Suprapubic skin (tissue), 4 donors: ENCODE results near the gene CPEB2. TPM values are rescaled to one million over a fixed set of nuclear protein-coding genes. Genes with fewer than 3 reads are reported as not detected.

Source experiments
- DNase-seq, 2 donors: peaks; one replicate each; pipeline ENCODE4 v3.0.0-alpha.2; 2019; ENCODE audit warnings: low spot score in 2 of 2
- H3K27ac ChIP-seq: fragments of 200-600 bp; sonication (generic); one replicate; pipeline ENCODE4 v1.5.1; 2019
- H3K27me3 ChIP-seq: fragments of 200-600 bp; sonication (generic); one replicate; pipeline ENCODE4 v1.5.1; 2019
- H3K36me3 ChIP-seq: fragments of 200-600 bp; sonication (generic); one replicate; pipeline ENCODE4 v1.5.1; 2019
- H3K4me1 ChIP-seq: fragments of 200-600 bp; sonication (generic); one replicate; pipeline ENCODE4 v1.5.1; 2019
- H3K4me3 ChIP-seq: fragments of 200-600 bp; sonication (generic); one replicate; pipeline ENCODE4 v1.5.1; 2019; ENCODE audit warnings: mild to moderate bottlenecking
- H3K9me3 ChIP-seq: fragments of 200-600 bp; sonication (generic); one replicate; pipeline ENCODE4 v1.5.1; 2019
- EP300 ChIP-seq: sonication (generic); formaldehyde crosslinking; IDR thresholded peaks from one replicate; pipeline ENCODE4 v1.6.1; 2017; ENCODE audit warnings: antibody characterized with exemption
- POLR2A ChIP-seq, 2 donors: fragments of 450-650 bp; IDR thresholded peaks; one replicate each; pipeline ENCODE4 v1.6.1; 2017; ENCODE audit warnings: antibody characterized with exemption in 2 of 2, mild to moderate bottlenecking in 2 of 2, moderate library complexity in 2 of 2
- POLR2AphosphoS5 ChIP-seq, 3 donors: sonication (generic); formaldehyde crosslinking; IDR thresholded peaks; one replicate each; pipeline ENCODE4 v1.6.1; 2017; ENCODE audit warnings: antibody characterized with exemption in 3 of 3
- WGBS: methylation state at CpG from one replicate; pipeline ENCODE4 v1.1.5; 2018; 5-methylcytosine and 5-hydroxymethylcytosine counted together
- total RNA-seq, 4 donors: library from RNA; depleted of rRNA; stranded (reverse); fragments of >200 nt; gene quantifications; one replicate each; pipeline ENCODE4 v1.1.0, GENCODE V29; 2016
- TF ChIP-seq, protein P1 (sequence below), 2 donors: fragments of 200-600 bp in 1 of 2; fragments of 450-650 bp in 1 of 2; sonication (generic) in 1 of 2; IDR thresholded peaks; one replicate each; pipeline ENCODE4 v1.5.1; 2016 to 2019; ENCODE audit warnings: antibody characterized with exemption in 2 of 2, mild to moderate bottlenecking in 1 of 2, moderate library complexity in 1 of 2

The CPEB2 gene
- total RNA-seq, 4 donors from 2014 or later, result 43.6 to 70.1 (median 49.8) TPM

- WGBS, result 25% methylated on average over 3 of the region's 3 CpGs
- no peaks in the 10 kb centered on the region for H3K9me3 ChIP-seq
Observed at GRCh38 chr4:14994242-14994641, 8.0 kb upstream of the CPEB2 start.

DNA sequence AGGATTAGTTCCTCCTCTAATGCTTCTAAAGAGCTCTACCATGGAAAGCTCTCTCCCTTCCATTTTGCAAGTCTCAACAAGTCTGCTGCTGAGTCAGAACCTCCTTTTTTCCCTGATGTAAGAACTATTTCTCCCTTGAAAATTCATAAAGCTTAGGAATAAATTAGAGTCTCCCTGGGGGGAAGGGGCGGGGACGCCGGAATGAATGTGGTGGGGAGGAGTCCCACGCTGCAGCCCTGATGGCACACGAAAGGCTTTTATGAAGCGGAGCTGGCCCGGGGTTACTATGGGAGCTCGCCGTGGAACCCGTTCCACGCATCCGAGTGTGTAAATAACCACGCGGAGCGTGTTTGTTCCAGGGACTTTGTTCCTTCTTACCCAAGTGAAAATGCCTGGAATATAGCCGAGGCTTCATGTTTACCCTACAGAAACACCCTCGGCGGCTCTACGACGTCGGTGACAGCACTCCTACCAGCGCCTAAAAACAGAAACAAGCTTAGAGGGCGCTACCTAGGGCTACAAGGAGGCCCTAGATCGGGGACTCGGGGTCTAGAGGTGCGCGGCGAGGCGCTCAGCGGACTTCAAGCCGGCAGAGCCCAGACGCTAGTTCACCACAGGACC lies 923 bp upstream of the CPEB2 start:
- peak; percentile 93 to 94 for DNase-seq
- TF ChIP-seq POLR2A (IDR thresholded peaks at IDR 0.05) (no peak), EP300 (no peak), POLR2AphosphoS5 (IDR thresholded peaks at IDR 0.05) (no peak)
- TF ChIP-seq, protein P1, sequence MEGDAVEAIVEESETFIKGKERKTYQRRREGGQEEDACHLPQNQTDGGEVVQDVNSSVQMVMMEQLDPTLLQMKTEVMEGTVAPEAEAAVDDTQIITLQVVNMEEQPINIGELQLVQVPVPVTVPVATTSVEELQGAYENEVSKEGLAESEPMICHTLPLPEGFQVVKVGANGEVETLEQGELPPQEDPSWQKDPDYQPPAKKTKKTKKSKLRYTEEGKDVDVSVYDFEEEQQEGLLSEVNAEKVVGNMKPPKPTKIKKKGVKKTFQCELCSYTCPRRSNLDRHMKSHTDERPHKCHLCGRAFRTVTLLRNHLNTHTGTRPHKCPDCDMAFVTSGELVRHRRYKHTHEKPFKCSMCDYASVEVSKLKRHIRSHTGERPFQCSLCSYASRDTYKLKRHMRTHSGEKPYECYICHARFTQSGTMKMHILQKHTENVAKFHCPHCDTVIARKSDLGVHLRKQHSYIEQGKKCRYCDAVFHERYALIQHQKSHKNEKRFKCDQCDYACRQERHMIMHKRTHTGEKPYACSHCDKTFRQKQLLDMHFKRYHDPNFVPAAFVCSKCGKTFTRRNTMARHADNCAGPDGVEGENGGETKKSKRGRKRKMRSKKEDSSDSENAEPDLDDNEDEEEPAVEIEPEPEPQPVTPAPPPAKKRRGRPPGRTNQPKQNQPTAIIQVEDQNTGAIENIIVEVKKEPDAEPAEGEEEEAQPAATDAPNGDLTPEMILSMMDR (IDR thresholded peaks at IDR 0.05), result no peak
- Histone ChIP-seq H3K9me3 (no peaks in the 10 kb centered on the region), H3K27me3 (no peaks in the 10 kb centered on the region), H3K4me3 (peak overlapping the region; percentile 100), H3K36me3 (no peaks in the 10 kb centered on the region), H3K4me1 (peaks cover 15% of the 10 kb centered on the region), H3K27ac (peak overlapping the region; percentile 99)
- WGBS, result under 1% methylated on average over 16 of the region's 32 CpGs

More at GRCh38 chr4:14994242-14994641, 8.0 kb upstream of the CPEB2 start:
- no peak for DNase-seq
- Histone ChIP-seq H3K4me3 (no peak overlapping the region), H3K4me1 (peaks cover 4% of the 10 kb centered on the region), H3K27ac (no peak overlapping the region), H3K36me3 (no peaks in the 10 kb centered on the region), H3K27me3 (no peaks in the 10 kb centered on the region)
- TF ChIP-seq POLR2A (IDR thresholded peaks at IDR 0.05) (no peak), POLR2AphosphoS5 (IDR thresholded peaks at IDR 0.05) (no peak), EP300 (no peak)

DNA sequence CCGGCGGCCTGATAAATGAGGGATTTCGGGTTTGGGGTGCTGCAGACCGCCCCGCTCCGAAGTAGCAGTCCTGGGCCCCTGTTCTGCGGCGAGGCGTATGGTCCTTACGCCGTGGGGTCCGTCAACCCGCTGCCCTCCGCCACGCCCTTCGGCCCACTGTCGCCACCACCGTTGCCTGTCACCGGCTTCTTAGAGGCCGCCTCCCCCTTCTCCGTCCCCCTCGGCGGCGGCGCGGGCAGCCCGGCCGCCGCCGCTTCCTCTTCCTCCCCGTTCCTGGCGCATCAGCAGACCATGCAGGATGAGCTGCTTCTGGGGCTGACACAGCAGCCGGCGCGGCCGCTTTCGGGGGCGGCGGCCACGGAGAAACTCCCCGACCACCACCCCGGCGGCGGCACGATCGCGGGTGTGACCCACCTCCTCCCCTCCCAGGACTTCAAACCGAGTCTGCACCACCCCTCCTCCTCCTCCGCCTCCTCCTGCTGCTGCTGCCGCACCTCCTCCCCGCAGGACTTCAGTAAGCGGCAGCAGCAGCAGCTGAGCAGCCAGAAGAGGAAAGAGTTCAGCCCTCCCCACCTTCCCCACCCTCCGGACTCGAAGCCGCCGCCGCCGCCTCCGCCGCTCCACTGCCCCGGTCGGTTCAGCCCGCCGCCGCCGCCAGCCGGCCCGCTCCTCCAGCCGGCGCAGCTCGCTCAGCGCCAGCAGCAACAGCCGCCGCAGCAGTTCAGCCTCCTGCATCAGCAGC lies 549 bp downstream of the CPEB2 start:
- peaks cover 2% of the 10 kb centered on the region for H3K36me3 ChIP-seq
- peak overlapping the region; percentile 100 for H3K4me3 ChIP-seq
- peak in 1 of 2 donors; percentile 7 for TF ChIP-seq POLR2A (IDR thresholded peaks at IDR 0.05)
- TF ChIP-seq, protein P1 (IDR thresholded peaks at IDR 0.05), result no peak
- peak in 1 of 3 donors; percentile 76 for TF ChIP-seq POLR2AphosphoS5 (IDR thresholded peaks at IDR 0.05)
- peak overlapping the region; percentile 99 for H3K27ac ChIP-seq
- WGBS, result under 1% methylated on average over 39 of the region's 74 CpGs
- H3K9me3 ChIP-seq, result no peaks in the 10 kb centered on the region
- peaks cover 29% of the 10 kb centered on the region for H3K4me1 ChIP-seq
- DNase-seq, result peak; percentile 90
- no peaks in the 10 kb centered on the region for H3K27me3 ChIP-seq

DNA sequence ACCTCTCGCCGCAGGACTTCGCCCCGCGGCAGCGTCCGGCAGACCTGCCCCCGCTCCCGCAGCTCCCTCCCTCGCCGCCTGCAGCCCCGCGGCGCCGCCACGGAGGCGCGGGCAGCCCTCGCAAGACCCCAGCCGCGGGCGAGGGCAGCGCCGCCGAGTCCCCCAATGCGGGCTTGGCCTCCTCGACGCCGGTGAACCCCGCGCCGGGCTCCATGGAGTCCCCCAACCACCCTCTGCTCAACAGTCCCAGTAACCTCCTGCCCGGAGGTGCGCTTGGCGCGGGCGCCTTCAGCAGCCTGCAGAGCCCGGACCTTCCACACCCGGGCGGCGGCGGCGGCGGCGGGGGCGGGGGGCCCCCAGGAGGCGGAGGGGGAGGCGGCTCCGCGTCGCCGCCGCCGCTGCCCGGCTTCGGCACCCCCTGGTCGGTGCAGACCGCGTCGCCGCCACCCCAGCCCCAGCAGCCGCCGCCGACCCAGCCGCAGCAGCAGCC lies 1.2 kb downstream of the CPEB2 start:
- no peaks in the 10 kb centered on the region for H3K27me3 ChIP-seq
- no peaks in the 10 kb centered on the region for H3K9me3 ChIP-seq
- peaks cover 34% of the 10 kb centered on the region for H3K4me1 ChIP-seq
- H3K27ac ChIP-seq, result peak overlapping the region; percentile 99
- TF ChIP-seq POLR2AphosphoS5 (IDR thresholded peaks at IDR 0.05) (no peak), EP300 (no peak), POLR2A (IDR thresholded peaks at IDR 0.05) (no peak)
- TF ChIP-seq, protein P1 (IDR thresholded peaks at IDR 0.05), result no peak
- peak; percentile 82 to 85 for DNase-seq
- no CpG with 5 or more reads among the region's 65 CpGs for WGBS
- peak overlapping the region; percentile 100 for H3K4me3 ChIP-seq
- peaks cover 2% of the 10 kb centered on the region for H3K36me3 ChIP-seq

- no peaks in the 10 kb centered on the region for H3K9me3 ChIP-seq
- peak overlapping the region; percentile 99 for H3K27ac ChIP-seq
- DNase-seq, result peak; percentile 77 to 82
- H3K36me3 ChIP-seq, result peaks cover 4% of the 10 kb centered on the region
- peak overlapping the region; percentile 100 for H3K4me3 ChIP-seq
- WGBS, result no CpG with 5 or more reads among the region's 109 CpGs
- TF ChIP-seq POLR2AphosphoS5 (IDR thresholded peaks at IDR 0.05) (no peak), POLR2A (IDR thresholded peaks at IDR 0.05) (peak in 1 of 2 donors; percentile 3)
- H3K27me3 ChIP-seq, result no peaks in the 10 kb centered on the region
- peaks cover 34% of the 10 kb centered on the region for H3K4me1 ChIP-seq
Observed at GRCh38 chr4:15003891-15004738, 1.8 kb downstream of the CPEB2 start.
